Measurements from ENCODE around the gene DDR1.
A peak's percentile ranks its signal among the peaks of the same experiment; 100 is the strongest.
"Not testable (repeated sequence)": the region's sequence is repeated elsewhere in the genome, so short reads cannot be mapped to it uniquely, and the experiment has no call there.

DDR1 gene

GRCh38 chr6:30890646-30891449 is 6.5 kb downstream of the DDR1 start:
- DNase-seq: no peak
- in situ Hi-C loops (cut with MboI; ENCODE audit: low pct_unique_long_range_greater_than_20kb, low sequenced_read_pairs): no loop called here

- DNase-seq: no peak
- in situ Hi-C loops (cut with MboI; ENCODE audit: low pct_unique_long_range_greater_than_20kb, low sequenced_read_pairs): no loop called here
Observed at GRCh38 chr6:30891450-30891723, 7.1 kb downstream of the DDR1 start.

DNA sequence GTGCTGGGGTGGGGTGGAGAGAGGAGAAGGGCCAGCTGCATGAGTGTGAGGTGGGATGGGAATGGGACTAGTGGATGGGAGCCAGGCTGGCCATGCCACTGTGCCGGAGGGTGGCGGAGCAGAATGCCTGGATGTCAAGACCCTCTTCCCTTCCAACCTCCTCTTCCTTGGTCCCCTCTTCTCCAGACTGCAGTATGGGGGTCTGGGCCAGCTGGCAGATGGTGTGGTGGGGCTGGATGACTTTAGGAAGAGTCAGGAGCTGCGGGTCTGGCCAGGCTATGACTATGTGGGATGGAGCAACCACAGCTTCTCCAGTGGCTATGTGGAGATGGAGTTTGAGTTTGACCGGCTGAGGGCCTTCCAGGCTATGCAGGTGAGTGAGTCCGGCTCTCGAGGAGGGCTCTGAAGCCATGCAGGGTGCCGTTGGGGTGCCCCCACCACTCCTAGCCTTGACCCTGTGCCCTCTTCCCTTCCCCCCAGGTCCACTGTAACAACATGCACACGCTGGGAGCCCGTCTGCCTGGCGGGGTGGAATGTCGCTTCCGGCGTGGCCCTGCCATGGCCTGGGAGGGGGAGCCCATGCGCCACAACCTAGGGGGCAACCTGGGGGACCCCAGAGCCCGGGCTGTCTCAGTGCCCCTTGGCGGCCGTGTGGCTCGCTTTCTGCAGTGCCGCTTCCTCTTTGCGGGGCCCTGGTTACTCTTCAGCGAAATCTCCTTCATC is 7.7 kb downstream of the DDR1 start:
- in situ Hi-C loops (cut with MboI; ENCODE audit: low pct_unique_long_range_greater_than_20kb, low sequenced_read_pairs): no loop called here

DNA sequence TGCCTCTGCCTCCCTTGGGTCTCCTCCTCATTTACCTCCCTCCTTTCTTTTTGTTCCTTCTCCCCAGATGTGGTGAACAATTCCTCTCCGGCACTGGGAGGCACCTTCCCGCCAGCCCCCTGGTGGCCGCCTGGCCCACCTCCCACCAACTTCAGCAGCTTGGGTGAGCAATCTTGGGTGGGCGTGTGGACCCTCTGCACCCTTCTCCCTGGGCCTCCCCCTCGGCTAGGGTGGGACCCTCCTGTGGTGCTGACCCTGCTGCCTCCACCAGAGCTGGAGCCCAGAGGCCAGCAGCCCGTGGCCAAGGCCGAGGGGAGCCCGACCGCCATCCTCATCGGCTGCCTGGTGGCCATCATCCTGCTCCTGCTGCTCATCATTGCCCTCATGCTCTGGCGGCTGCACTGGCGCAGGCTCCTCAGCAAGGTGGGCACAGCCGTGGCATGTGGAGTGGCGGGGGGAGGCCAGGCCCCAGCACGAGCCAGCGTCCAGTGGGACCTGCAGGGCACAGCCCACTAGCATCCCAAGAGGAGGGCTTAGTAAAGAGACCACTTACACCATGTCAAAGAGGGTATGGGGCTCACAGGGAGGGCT is 8.8 kb downstream of the DDR1 start:
- in situ Hi-C loops (cut with MboI; ENCODE audit: low pct_unique_long_range_greater_than_20kb, low sequenced_read_pairs): no loop called here
- no peak for DNase-seq

More for the DNA sequence above, 7.7 kb downstream of the DDR1 start:
- DNase-seq: no peak

- in situ Hi-C loops (cut with MboI; ENCODE audit: low pct_unique_long_range_greater_than_20kb, low sequenced_read_pairs): no loop called here
- DNase-seq: no peak
Observed at GRCh38 chr6:30893666-30894065, 9.3 kb downstream of the DDR1 start.

DNA sequence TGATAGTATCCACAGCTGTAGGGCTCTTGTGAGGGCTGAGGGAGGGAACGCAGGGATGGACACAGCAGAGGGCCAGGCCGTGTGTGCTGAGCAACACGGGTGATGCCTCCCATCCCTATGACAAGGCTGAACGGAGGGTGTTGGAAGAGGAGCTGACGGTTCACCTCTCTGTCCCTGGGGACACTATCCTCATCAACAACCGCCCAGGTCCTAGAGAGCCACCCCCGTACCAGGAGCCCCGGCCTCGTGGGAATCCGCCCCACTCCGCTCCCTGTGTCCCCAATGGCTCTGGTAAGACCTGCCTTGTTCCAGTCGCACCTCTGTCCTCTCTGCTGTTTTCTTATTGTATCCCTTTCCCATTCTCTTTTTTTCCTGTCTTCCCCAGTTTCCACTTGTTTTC is 10.1 kb downstream of the DDR1 start:
- DNase-seq: no peak
- in situ Hi-C loops (cut with MboI; ENCODE audit: low pct_unique_long_range_greater_than_20kb, low sequenced_read_pairs): no loop called here

DNA sequence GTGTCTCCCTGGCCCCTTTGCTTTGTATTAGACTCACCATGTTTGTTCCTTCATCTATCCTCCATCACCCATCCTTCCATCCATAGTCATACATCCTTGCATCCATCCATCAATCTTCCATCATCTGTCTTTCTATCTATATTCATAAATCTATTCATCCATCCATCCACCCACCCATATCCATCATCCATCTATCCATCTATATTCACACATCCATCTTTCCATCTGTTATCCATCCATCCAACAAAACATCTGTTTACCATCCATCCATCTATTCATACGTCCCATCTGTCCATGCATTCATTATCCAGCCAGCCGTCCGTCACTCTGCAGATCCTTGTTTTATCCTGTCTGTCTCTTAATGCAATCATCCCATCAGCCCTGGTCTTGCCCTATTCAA is 10.6 kb downstream of the DDR1 start:
- in situ Hi-C loops (cut with MboI; ENCODE audit: low pct_unique_long_range_greater_than_20kb, low sequenced_read_pairs): no loop called here
- DNase-seq: no peak

GRCh38 chr6:30895343-30895742 is 11.0 kb downstream of the DDR1 start:
- no peak for DNase-seq
- in situ Hi-C loops (cut with MboI; ENCODE audit: low pct_unique_long_range_greater_than_20kb, low sequenced_read_pairs): no loop called here

DNA sequence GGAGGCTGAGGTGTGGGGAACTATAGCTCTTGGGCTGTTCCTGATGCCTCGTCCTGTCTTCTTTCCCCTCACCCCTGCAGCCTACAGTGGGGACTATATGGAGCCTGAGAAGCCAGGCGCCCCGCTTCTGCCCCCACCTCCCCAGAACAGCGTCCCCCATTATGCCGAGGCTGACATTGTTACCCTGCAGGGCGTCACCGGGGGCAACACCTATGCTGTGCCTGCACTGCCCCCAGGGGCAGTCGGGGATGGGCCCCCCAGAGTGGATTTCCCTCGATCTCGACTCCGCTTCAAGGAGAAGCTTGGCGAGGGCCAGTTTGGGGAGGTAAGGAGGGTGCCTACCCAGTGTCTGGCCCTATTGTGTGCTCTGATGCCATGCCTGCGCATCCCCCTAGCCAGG is 12.2 kb downstream of the DDR1 start:
- no peak for DNase-seq
- in situ Hi-C loops (cut with MboI; ENCODE audit: low pct_unique_long_range_greater_than_20kb, low sequenced_read_pairs): no loop called here

DNA sequence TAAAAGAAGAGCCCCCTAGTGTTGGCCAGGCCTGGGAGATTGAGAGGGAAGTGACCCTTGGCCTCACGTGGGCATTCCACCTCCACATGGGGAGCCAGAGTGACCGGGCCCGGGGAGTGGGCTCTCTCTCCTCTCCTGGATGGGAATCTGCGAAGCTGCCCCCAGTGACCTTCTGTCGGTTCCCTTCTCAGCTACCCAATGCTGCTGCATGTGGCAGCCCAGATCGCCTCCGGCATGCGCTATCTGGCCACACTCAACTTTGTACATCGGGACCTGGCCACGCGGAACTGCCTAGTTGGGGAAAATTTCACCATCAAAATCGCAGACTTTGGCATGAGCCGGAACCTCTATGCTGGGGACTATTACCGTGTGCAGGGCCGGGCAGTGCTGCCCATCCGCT is 13.6 kb downstream of the DDR1 start:
- in situ Hi-C loops (cut with MboI; ENCODE audit: low pct_unique_long_range_greater_than_20kb, low sequenced_read_pairs): no loop called here
- DNase-seq: no peak

DNA sequence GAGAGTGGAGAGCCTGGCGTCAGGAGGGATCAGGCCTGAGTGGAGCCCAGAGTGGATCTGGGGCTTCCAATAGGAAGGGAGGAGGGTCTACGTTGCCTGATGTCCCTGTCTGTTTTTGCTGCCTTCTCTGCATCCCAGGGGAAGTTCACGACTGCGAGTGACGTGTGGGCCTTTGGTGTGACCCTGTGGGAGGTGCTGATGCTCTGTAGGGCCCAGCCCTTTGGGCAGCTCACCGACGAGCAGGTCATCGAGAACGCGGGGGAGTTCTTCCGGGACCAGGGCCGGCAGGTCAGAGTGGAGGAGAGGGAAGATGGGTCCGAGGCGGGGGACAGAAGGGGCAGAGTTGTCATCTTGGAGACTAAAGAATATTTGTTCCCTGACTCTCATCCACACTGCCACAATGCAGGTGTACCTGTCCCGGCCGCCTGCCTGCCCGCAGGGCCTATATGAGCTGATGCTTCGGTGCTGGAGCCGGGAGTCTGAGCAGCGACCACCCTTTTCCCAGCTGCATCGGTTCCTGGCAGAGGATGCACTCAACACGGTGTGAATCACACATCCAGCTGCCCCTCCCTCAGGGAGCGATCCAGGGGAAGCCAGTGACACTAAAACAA is 14.5 kb downstream of the DDR1 start:
- DNase-seq: no peak
- in situ Hi-C loops (cut with MboI; ENCODE audit: low pct_unique_long_range_greater_than_20kb, low sequenced_read_pairs): no loop called here

DNA sequence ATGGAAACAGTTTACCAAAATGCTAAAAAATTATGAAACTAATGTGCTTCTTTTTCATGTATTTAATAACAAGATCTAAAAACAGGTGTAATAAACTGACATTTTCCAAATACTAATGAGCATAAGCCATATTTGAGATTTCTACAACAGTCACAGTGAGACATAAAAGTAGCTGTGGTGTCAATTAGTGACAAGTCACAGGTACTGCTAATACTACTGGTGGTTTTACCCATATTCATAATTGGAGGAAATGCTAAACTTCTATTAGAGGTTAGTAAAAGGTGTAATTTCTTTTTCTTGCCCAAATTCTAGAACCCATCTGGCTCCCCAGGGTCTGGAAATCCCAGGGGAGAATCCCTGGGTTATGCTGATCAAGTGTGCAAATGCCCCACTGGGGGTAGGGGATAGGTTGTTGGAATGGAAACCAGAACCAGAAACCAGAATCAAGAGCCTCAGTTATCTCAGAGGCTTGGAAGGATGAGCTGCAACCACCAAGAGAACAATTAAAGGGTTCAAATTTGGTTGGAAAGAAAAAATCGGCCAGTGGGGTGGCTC is 16.6 kb downstream of the DDR1 start:
- DNase-seq: no peak
- in situ Hi-C loops (cut with MboI; ENCODE audit: low pct_unique_long_range_greater_than_20kb, low sequenced_read_pairs): no loop called here

DNA sequence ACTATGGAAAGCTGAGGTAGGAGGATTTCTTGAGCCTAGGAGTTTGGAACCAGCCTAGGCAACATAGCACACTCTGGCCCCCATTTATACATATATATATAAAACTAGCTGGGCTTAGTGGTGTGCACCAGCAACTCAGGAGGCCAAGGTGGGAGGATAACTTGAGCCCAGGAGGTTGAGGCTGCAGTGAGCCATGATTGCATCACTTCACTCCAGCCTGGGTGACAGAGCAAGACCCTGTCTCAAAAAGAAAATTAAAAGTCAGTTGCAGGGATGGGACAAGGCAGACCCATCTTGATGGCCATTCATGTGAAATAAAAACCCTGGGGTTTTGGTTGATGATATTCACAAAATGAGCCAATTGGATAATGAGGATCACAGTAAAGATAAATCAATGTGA is 17.1 kb downstream of the DDR1 start:
- in situ Hi-C loops (cut with MboI; ENCODE audit: low pct_unique_long_range_greater_than_20kb, low sequenced_read_pairs): no loop called here
- DNase-seq: no peak

DNA sequence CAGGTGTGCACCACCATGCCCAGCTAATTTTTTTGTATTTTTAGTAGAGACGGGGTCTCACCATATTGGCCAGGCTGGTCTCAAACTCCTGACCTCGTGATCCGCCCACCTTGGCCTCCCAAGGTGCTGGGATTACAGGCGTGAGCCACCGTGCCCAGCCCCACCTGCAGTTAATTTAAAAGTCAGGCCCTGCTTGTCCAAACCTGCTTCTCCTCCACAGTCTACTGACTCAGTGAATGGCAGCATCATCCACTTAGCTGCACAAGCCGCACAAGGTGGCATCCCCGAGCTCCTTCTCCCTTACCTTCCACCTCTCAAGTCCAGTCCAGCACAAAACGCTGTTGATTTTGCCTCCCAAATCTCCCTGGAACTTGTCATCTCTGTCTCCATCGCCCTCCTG is 17.9 kb downstream of the DDR1 start:
- DNase-seq; in situ Hi-C loops (cut with MboI; ENCODE audit: low pct_unique_long_range_greater_than_20kb, low sequenced_read_pairs): not testable (repeated sequence)

GRCh38 chr6:30902709-30903108 is 18.4 kb downstream of the DDR1 start:
- in situ Hi-C loops (cut with MboI; ENCODE audit: low pct_unique_long_range_greater_than_20kb, low sequenced_read_pairs): no loop called here
- DNase-seq: no peak

GRCh38 chr6:30903236-30903635 is 18.9 kb downstream of the DDR1 start:
- in situ Hi-C loops (cut with MboI; ENCODE audit: low pct_unique_long_range_greater_than_20kb, low sequenced_read_pairs): no loop called here
- DNase-seq: no peak

DNA sequence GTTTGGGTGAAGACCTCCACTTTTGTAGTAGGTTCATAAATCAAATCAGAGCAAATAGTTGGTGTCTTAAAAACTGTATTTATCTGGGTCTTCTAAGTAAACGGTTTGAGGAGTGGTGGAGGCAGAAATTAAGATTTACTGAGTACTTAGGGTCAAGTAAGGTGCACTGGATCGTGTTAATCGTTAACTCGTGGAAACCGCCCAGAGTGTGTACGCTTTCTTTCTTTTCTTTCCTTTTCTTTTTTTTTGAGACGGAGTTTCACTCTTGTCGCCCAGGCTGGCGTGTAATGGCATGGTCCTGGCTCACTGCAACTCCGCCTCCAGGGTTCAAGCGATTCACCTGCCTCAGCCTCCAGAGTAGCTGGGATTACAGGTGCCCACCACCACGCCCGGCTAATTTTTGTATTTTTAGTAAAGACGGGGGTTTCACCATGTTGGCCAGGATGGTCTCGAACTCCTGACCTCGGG is 23.0 kb downstream of the DDR1 start:
- DNase-seq; in situ Hi-C loops (cut with MboI; ENCODE audit: low pct_unique_long_range_greater_than_20kb, low sequenced_read_pairs): not testable (repeated sequence)

DNA sequence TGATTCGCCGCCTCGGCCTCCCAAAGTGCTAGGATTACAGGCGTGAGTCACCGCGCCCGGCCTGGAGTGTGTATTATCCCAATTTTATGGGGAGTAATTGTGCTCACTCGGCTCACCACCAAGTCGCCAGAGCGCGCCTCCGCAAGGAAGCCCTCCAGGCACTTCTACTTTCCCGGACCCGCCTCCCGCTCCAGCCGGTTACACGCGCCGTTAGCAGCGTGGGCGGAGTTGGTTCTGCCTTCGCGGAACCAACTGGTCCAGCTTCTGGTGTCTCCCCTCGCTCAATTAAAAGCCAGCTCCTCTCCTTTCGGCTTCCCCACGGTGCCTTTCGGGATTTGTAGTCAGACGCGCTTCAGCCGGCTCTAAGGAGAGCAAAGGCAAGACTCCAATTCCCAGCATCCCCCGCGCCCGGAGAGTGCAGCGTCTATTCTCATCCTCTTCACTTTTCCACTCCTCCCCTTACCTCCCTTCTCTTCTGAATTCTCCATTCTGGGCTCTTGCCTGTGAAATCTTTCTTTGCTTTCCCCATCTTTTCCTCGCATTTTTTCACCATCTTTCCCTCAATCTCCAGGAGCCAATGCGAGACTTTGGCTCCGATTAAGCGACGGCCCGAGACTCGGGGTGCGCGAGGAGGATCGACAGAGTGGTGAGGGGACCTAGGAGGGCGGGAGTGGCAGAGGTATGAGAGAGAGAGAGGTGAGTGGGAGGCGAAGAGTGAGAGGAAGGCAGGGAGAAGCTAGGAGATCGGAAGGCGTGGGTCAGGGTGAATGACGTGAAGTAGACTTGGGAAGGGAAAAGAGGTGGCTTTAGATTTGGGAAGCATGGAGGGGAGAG is 23.7 kb downstream of the DDR1 start, which contains the start of gene GTF2H4:
GTF2H4 (plus strand) TSS at position 450 of the 834 bp plus-strand sequence.
- in situ Hi-C loops (cut with MboI; ENCODE audit: low pct_unique_long_range_greater_than_20kb, low sequenced_read_pairs): no loop called here
- peak; percentile 99 for DNase-seq

DNA sequence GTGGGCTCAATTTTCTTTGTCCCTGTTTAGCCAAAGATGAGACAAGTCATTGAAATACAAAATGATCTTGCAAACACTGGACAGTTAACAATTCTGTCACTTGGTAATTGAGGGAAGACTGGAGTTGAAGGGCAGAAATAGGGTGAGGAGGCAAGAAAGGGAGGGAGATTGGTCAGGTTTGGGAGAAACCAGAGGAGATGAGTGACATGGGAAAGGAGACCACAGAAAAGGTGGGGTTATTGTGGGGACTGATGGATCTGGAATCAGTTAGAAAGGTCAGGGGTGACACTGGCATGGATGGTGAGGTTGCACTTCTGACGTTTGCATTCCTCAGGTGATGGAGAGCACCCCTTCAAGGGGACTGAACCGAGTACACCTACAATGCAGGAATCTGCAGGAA is 24.4 kb downstream of the DDR1 start:
- DNase-seq: no peak
- in situ Hi-C loops (cut with MboI; ENCODE audit: low pct_unique_long_range_greater_than_20kb, low sequenced_read_pairs): no loop called here
